HG03097 (cell line): ENCODE measurements around the gene JAZF1.
A peak's percentile ranks its signal among the peaks of the same experiment; 100 is the strongest.
"Not testable (repeated sequence)": the region's sequence is repeated elsewhere in the genome, so short reads cannot be mapped to it uniquely, and the experiment has no call there.

Experiments used
- ATAC-seq: cut with Tn5 transposase; IDR thresholded peaks from one replicate; pipeline ENCODE4 v1.9.1; 2021; ENCODE audit not compliant: unreplicated experiment, low FRiP score

Gene JAZF1

DNA sequence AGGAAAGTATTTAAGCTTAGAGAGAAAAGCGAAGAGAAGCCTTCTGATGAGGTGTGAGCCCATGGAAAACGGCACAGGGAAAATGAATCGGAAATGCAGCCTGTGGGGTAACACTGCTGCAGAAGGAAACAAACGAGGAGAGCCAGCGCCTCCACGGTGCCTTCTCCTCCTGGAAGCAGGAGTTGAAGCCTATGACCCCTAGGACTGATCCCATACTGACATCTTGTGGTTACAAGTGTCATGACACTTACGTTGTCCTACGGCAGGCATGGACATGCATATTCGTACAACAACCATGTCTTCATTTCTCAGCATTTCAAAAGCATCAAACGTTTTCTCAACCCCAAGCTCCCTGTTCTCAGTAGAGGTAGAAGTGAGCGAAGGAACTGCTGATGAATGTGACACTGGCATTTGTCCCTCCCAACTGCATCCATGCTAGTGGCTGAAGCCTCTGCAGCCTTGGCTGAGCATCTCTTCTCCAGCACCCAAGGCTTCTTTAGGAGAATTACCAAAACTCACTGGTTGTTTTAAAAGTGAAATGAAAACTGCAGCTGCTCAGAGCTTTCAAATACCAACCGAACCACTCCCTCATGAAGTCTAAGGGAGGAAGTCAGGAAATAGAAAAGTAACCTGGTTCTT, 160.2 kb downstream of the JAZF1 start:
- ATAC-seq = peak; percentile 68

DNA sequence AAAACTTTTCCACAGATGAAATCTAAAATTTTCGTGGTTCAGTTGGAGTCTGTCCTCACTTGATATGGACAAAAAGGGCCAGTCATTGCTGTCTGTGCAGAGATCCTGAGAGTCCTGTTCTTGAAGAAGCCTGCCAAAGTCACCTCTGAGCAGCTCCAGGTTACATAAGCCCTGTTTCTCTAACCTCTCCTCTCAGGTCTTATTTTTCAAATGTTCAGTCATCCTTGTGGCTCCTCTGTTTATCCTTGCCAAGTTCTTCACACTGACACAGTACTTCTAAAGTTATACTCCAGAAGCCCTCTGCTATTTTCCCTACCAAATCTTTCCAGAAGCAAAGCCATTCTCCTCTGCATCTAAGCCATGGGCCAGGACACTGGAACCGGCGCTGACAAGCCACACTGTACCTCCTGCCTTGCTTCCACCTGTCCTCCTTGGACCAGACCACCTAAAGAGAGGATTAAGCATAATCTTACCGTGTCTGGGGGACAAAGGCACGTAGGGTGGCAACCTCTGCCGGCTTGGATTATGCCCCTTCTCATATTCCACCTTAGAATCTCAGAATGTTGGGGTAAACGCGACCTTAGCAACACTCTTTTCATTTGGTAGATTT, 161.6 kb downstream of the JAZF1 start:
- ATAC-seq = no peak

DNA sequence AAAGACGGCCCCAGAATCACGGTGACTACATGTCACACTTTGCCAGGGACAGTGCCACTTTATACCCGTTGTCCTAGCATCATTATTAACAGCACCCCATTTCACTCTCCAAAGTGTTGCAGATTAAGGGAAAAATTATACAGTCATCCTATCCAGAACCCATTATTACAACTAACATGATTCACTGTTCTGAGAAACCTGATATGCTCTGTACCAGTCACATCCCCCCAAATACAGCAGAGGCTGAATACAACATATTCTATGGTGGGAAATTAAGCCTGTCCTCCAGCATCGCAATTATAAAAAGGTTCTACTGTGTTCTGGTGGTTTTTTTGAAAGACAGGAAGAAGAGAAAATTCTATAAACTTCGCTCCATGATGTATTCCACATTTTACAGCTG, 162.1 kb downstream of the JAZF1 start:
- ATAC-seq = no peak

DNA sequence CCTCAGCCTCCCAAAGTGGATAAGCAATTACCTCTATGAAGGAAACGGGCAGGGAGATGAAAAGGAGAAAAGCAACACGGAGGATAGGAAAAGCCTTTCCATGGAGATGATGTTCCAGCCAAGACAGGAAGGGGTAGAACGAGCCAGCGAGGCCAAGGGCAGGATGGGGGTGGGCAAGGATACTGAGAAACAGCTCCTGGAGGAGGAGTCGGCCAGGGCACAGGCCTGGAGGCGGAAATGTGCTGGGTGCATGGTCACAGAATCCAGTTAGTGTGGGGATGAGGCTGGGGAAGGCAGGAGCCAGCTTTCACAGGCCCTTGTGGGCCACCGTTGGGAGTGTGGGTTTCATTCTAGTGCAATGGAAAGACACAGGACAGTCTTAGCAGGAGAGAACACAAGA, 162.6 kb downstream of the JAZF1 start:
- no peak for ATAC-seq

DNA sequence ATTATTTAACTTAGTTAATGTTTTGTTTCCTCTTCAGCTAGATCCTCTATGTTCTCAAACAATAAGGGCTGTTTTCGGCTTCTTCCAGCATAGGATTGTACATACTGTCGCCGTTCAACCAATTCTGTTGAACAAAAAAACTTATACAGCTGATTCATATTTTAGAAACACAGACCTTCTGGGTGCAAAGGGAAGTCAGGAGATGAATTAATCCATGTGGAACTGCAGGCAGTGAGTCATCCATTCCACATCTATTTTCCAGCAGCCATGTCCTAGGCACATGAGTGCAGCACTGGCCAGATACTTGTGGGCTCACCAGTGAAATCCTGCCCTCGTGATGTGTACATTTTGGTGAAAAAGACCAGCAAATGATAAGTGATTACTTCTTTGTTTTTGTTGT, 163.2 kb downstream of the JAZF1 start:
- ATAC-seq = no peak

DNA sequence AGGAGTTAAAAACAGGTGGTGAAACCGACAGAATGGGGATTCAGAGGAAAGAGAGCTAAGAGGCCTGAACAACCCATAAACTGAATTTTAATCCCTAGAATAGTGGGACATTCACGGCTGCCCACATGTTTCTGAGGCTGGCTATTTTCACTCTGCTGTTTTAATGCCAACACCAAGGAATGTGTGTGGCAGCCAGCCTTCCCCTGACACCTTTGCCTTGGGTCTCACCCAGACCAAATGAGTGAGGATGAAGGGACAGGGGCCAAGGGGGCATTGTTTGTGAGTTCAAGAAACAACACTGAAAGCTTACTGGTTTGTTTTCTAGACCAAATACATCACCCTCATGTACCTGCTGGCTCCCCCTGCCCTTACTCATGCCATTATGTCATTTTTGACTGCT, 164.3 kb downstream of the JAZF1 start:
- ATAC-seq = no peak

DNA sequence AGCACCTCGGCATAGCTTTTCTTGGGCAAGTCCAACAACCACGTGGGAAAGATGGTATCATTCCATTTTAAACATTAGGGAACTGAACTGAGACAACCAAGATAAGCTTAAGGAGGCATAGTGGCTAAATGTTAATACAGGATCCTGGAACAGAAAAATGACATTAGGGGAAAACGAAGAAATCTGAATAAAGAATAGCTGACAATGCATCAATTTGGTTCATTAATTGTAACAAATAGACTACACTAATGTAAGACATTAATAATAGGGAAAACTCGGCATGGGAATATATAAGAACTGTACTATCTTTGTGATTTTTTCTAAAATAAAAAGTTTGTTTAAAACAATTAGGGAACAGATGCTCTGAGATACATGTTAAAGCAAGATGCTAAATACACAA, 165.4 kb downstream of the JAZF1 start:
- no peak for ATAC-seq

DNA sequence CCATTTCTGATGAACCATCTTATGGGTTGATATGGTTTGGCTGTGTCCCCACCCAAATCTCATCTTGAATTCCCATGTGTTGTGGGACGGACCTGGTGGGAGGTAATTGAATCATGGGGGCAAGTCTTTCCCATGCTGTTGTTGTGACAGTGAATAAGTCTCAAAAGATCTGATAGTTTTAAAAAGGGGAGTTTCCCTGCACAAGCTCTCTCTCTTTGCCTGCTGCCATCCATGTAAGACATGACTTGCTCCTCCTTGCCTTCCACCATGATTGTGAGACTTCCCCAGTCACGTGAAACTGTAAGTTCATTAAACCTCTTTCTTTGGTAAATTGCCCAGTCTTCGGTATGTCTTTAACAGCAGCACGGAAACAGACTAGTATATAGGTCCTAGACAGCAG, 166.3 kb downstream of the JAZF1 start:
- not testable (repeated sequence) for ATAC-seq

DNA sequence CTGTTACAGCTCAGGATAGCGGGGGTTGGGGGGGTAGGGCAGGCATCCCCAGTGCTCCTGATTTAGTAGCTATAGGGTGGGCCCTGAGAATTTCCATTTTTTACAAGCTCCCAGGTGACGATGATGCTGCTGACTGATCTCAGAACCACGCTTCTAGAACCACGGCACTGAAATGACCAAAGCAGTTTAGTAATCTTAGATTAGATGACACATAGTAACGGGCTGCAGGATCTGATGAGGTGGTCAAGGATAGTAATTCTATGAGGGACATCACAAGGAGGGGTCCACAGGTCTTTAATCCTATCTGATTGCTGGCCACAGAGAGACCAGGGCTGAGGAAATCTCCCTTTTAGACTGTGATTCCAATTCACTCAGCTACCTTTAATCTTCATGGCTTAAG, 167.2 kb downstream of the JAZF1 start:
- no peak for ATAC-seq

DNA sequence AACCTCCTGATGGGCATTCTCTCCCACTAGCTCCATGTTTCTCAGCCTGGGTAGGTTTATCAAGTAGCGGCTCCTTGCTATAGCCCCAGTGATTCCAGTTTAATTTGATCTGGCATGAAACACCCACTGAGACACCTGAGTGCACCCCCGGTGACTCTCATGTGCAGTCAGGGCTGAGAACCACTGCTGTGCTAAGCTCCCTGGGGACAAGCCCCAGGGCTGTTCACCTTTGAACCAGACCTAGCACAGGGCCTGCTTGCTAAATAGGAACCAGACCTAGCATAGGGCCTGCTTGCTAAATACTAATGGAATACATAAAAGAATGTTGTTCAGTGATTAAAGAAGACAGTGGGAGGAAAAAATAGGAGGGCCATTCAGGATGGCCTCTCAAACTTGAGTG, 167.6 kb downstream of the JAZF1 start:
- no peak for ATAC-seq

DNA sequence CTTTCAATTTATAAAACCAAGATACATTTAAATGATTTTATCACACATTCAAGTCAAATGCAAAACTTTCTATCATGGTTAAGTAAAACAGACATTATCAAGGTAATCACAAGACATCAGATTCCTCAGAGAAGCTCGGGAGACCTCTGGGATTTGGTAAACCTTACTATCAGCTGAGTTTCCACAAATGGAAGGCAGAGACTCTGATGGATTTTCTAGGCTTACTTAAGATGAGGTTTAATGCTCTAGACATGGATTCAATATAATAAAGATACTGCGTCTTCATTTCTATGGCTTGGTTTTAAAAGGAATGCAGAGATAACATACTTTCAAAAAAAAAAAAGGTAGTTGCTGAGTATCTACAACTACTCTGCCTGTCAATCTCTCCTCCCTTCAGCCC, 171.7 kb downstream of the JAZF1 start:
- no peak for ATAC-seq

DNA sequence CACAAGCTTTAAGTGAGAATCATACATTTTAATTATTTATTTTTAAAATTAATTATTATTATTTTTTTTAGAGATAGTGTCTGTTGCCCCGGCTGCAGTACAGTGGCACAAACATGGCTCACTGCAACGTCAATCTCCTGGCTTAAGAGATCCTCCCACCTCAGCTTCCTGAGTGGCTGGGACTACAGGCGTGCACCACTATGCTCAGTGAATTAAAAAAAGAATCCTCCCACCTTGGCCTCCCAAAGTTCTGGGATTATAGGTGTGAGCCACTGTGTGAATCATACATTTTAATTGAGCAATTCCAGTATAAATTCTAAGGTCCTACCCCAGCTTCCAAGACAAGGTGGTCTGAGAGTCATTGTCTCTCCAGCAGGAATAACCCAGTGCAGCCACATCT, 172.4 kb downstream of the JAZF1 start:
- no peak for ATAC-seq

DNA sequence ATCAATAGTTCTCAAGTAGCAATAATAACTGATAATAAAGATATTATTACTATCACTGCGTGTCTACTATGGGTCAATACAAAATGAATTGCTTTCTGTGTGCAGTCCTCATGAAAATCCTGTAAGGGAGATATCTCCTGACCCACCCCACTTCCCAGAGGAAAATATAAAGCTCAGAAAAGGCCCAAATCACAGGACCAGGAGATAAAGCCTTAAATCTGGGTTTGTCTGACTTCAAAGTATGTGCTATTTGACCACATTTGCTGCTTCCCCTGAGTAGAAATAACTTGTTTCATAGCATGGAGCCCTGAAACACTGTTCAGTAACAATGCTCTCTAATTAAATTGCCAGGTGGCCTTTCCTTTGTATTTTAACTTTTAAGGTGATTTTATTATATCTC, 174.1 kb downstream of the JAZF1 start:
- ATAC-seq = no peak

DNA sequence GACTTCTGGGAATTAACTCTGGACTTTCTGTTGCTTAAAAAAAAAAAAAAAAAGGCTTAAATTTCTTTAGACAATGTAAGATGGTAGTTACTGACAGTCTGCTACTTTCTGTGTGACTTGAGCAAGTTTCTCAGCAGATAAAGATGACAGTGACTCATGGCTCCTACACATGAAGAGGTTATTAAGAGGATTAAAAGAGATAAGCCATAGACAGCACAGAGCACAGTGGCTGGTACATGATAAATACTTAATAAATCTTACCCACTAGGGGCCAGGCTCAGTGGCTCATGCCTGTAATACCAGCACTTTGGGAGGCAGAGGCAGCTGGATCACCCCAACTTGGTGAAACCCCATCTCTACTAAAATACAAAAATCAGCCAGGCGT, 174.8 kb downstream of the JAZF1 start:
- no peak for ATAC-seq

DNA sequence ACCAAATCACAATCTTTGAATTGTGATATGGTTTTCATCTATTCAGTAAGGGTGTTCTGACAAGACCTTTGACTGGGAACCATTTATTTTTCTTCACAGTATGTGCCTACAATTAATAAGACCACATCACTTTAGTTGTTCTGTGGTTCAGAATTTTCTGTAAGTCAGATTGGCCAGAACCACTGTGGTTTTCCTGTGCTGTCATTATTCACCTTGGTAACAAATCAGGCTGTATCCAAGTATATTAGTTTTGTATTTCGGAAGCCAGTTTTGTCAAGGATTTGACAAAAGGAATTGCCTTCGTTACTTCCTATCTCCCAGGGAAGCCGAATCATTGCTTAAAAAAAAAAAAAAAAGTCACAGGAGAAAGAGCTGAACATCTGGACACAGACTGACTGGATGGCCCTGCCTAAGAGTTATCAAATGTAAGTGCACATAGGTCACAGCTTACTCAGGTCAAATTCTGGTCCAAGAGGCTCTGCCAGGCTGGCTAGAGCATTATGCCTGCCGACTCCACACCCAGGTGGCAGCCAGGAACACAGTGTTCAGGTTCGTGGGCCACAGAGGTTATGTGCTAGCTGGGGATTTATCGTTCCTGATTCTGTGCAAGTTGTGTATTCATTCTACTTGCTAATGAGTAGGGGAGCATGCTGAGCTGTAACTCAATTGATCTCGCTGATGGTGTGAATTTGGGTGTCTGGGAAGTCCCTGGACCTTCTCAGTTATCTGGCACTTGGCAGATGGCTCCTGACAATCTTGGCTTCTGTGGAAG, 175.3 kb downstream of the JAZF1 start:
- no peak for ATAC-seq

DNA sequence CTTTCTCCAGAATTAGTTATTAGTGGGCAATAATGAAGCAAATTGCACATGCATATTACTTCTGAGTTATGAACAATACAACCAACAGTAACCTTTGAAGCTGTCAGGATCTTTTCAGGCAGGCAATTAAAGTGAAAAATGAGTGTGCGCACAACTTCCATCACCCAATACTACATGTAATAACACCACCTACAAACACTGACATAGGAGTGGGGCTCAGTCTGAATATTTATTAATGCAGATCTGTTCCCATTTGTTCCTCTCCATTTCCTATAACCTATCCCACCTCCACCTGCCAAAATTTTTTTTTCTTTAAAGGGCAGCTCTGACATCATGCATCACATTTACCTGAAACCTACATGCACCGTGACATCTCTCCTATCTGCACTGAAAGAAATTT, 177.2 kb downstream of the JAZF1 start:
- no peak for ATAC-seq

DNA sequence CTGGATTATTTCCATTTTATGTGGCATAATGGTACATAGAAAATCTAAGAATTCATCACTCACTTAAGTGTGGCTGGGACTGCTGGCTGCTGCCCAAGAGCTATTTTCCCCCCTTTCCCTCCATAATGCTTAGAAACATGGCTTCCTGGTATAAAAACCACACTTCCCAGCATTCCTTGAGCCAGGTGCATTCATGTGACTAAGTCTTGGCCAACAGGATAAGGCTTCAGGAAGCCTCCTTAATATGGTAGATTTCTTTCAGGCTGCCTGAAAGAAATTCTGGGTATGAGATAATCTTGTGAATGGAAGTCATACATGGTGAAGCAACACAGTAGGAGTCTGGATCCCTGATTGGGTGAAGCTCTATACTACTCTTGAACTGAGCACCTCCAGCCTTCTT, 178.0 kb downstream of the JAZF1 start:
- ATAC-seq = no peak

DNA sequence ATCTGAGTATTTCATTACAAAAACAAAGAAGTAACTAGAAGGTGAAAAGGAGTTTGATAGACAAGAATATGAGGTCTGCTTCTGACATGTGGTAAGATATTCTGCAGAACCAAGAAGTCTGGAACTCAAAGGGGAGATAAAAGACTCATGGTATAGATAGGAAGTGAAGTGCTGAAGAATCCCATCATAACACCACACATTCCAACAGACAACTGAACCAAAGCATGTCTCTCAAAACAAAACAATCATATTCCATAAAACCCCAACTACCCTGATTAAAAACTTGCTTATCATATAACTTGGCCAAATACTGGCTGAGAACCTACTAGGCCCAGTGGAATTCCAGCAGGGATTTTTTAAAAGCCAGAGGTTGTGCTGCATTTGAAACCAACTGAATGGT, 178.7 kb downstream of the JAZF1 start:
- ATAC-seq = no peak

DNA sequence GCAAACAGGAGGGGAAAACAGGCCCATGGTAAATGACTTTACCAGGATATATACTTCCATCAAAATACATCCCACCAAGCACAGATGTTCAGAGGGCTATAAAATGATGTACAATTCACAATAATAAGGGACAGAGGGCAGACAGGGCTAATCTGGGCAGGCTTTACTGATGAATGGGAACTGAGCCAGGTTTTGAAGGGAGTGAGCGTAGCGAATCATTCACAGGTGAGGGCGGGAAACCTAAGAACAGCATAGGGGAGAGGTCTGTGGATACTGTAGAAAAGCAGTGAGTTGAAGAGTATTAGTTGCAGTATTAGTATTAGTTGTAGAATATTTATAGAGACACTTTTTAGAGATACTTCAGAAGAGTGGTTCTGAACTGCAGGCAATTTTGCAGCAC, 180.8 kb downstream of the JAZF1 start:
- no peak for ATAC-seq

DNA sequence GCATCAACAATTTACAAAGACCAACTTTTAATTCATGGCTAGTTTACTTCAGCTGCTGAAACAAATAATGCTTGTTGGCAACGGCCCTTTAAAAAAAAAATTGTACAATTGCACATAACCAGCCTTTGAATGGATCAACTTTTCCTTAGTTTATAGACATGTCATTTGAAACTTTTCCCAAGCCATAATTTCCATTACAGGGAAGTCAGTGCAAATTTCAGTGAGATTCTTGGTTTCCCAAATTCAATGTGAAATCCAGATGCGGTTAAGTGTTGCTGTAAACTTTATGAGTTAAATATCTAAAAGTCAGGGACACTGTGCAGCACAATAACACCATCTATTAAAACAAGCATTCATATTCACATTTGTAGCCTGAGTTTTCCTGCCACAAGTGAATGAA, 182.2 kb downstream of the JAZF1 start:
- ATAC-seq = no peak

DNA sequence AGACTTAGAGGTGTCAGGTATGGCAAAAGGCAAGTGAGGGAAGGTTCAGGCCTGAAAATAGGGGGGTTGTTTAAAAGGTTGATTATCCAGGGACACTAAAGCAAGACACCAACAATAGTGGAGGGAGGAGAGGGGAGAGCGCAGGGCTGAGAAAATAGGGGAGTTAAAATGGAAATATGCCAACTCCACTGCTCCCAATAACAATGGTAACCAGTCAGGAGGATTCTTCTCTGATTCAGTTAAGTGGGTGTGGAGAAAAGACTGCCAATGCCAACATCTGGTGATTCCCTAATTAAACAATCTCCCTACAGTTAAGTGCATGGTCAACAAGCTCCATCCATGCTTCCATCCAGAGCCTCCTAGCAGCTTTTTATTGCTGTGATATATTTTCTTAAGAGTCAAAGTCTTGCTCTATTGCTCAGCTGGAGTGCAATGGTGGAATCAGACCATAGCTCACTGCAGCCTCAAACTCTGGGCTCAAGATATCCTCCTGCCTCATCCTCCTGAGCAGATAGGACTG, 183.3 kb downstream of the JAZF1 start:
- ATAC-seq = no peak

DNA sequence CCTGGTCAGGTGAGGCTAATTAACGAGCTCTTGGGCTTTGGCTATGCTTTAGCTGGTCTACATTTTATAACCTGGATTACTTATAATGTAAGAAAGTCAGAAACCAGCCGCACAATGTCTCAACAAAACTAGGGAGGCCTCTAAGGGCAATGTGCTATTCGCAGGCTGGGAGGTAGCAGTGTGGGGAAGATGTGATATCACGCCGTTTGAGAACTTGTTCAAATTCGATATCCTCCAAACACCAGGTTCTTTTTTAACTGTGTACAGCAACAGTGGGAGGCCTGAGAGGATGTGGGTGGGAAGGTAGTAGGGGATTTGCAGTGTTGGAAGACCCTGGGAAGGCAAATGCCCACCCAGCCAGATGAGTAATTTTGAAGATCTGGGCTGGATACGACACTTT, 184.5 kb downstream of the JAZF1 start:
- ATAC-seq = no peak
